K562 (cell line): Measurements from ENCODE around the gene KCNAB2. TPM values are rescaled to one million over a fixed set of nuclear protein-coding genes. Genes with fewer than 3 reads are reported as not detected.

Source experiments
- ATAC-seq: fragments of 200-7000 bp; cut with Tn5 transposase; 3 replicates; pipeline ENCODE4 v1.9.1; 2020; ENCODE audit warnings: moderate library complexity
- BruUV-seq: library from RNA; stranded (reverse); fragments of 400-500 nt; replicated peaks from 2 replicates; lab custom pipeline; 2021; lab: Mats Ljungman, UMichigan
- CTCF ChIA-PET: fragments of 300-600 bp; formaldehyde crosslinking; extraction: SDS; loops from one replicate; lab custom pipeline; 2021; ENCODE audit warnings: low intra/inter-chr PET ratio; lab: Yijun Ruan, JAX
- POLR2A ChIA-PET: fragments of 300-600, 350-650 bp; sonication (Branson Sonifier 250); formaldehyde crosslinking; extraction: SDS; loops from one replicate; lab custom pipeline; 2021; ENCODE audit warnings: antibody characterized with exemption, inconsistent platforms; lab: Yijun Ruan, JAX
- DNase-seq, 4 experiments: peaks; one replicate each; pipeline versions ENCODE4 v3.0.0 to v3.0.0-alpha.2; 2011 to 2018; ENCODE audit warnings: low spot score in 3 of 4, mixed read lengths in 3 of 4; ENCODE audit errors: extremely low read depth in 1 of 4
- FAIRE-seq: peaks from 2 replicates; lab custom pipeline; 2011; peaks lifted over from hg19 to GRCh38; lab: Jason Lieb, UNC
- H2AFZ ChIP-seq: 2 replicates; pipeline ENCODE4 v1.6.0; 2011; ENCODE audit warnings: low read depth, low read length, control low read depth, inconsistent platforms
- H3K27ac ChIP-seq: fragments of 200-600 bp; 3 replicates; pipeline ENCODE4 v1.8.0; 2011; ENCODE audit warnings: low read depth, mild to moderate bottlenecking, control low read depth, inconsistent platforms, low read length, moderate library complexity, mixed read lengths; ENCODE audit errors: extremely low read depth
- H3K27me3 ChIP-seq, 2 experiments: fragments of 300-600 bp in 1 of 2; 2 replicates in 1 of 2; 3 replicates in 1 of 2; pipeline versions ENCODE4 v1.6.0 to v1.8.0; 2011; ENCODE audit warnings: inconsistent platforms in 2 of 2, low read length in 2 of 2, mild to moderate bottlenecking in 1 of 2, mixed read lengths in 1 of 2, moderate library complexity in 1 of 2; ENCODE audit not compliant: control insufficient read depth in 2 of 2, insufficient read depth in 2 of 2
- H3K36me3 ChIP-seq: fragments of 300-600 bp; 3 replicates; pipeline ENCODE4 v1.8.0; 2011; ENCODE audit warnings: mild to moderate bottlenecking, low read length, inconsistent platforms; ENCODE audit not compliant: control insufficient read depth, insufficient read depth
- H3K4me1 ChIP-seq, 2 experiments: fragments of 200-600 bp in 1 of 2; replicated peaks in 1 of 2; 2 replicates in 1 of 2; 3 replicates in 1 of 2; pipeline versions ENCODE4 v1.5.1 to v1.8.0; 2011; ENCODE audit warnings: inconsistent platforms in 2 of 2, low read length in 2 of 2, mild to moderate bottlenecking in 1 of 2, mixed read lengths in 1 of 2, moderate library complexity in 1 of 2; ENCODE audit not compliant: control insufficient read depth in 2 of 2, insufficient read depth in 2 of 2
- H3K4me2 ChIP-seq: 2 replicates; pipeline ENCODE4 v1.6.1; 2011; ENCODE audit warnings: low read length, control low read depth, inconsistent platforms, mixed read lengths; ENCODE audit not compliant: insufficient read depth
- H3K4me3 ChIP-seq: fragments of 200-600 bp; sonication (generic), shearing (Covaris generic); 2 replicates; pipeline ENCODE4 v1.5.1; 2016; ENCODE audit warnings: control low read depth, inconsistent platforms
- H3K79me2 ChIP-seq: fragments of 200-600 bp; 3 replicates; pipeline ENCODE4 v1.8.0; 2011; ENCODE audit warnings: low read length, inconsistent platforms; ENCODE audit not compliant: control insufficient read depth, insufficient read depth
- H3K9ac ChIP-seq, 2 experiments: 2 replicates each; pipeline versions ENCODE4 v1.6.0 to v1.6.1; 2011; ENCODE audit warnings: low read depth in 2 of 2, low read length in 2 of 2, control low read depth in 1 of 2, inconsistent platforms in 1 of 2, mild to moderate bottlenecking in 1 of 2, mixed read lengths in 1 of 2; ENCODE audit not compliant: insufficient read depth in 1 of 2
- H3K9me1 ChIP-seq: one replicate; pipeline ENCODE4 v1.6.0; 2011; ENCODE audit warnings: inconsistent platforms, mild to moderate bottlenecking, low read length, moderate library complexity; ENCODE audit not compliant: control insufficient read depth, insufficient read depth
- H3K9me3 ChIP-seq: replicated peaks from 2 replicates; pipeline ENCODE4 v1.5.1; 2011; ENCODE audit warnings: low read depth, low read length, inconsistent platforms; ENCODE audit not compliant: control insufficient read depth, insufficient read depth
- H4K20me1 ChIP-seq: replicated peaks from 2 replicates; pipeline ENCODE4 v1.6.1; 2011; ENCODE audit warnings: low read length, inconsistent platforms, mixed read lengths; ENCODE audit not compliant: control insufficient read depth, insufficient read depth
- CEBPB ChIP-seq: fragments of 450-650 bp; IDR thresholded peaks from 2 replicates; pipeline ENCODE4 v1.6.1; 2016; ENCODE audit warnings: missing genetic modification characterization, missing compliant biosample characterization
- CEBPG ChIP-seq, 3 experiments: fragments of 200-800 bp in 1 of 3; sonication (Bioruptor generic) in 1 of 3; sonication (generic) in 1 of 3; formaldehyde crosslinking in 1 of 3; IDR thresholded peaks in 2 of 3; conservative IDR thresholded peaks in 1 of 3; 2 replicates each; pipeline versions ENCODE4 v1.6.1 to v1.8.0; 2016 to 2022; ENCODE audit warnings: missing compliant biosample characterization in 2 of 3, missing genetic modification characterization in 2 of 3, mild to moderate bottlenecking in 1 of 3, missing genetic modification reagents in 1 of 3
- EGR1 ChIP-seq: fragments of 450-650 bp; conservative IDR thresholded peaks from 2 replicates; pipeline ENCODE4 v1.6.1; 2017; ENCODE audit warnings: mild to moderate bottlenecking
- MTA2 ChIP-seq: fragments of 450-650 bp; IDR thresholded peaks from 2 replicates; pipeline ENCODE4 v1.6.1; 2016; ENCODE audit warnings: low read depth
- RBBP5 ChIP-seq: fragments of 200-600 bp; sonication (generic); IDR thresholded peaks from 2 replicates; pipeline ENCODE4 v1.6.1; 2012; ENCODE audit warnings: borderline replicate concordance, mild to moderate bottlenecking, low read length, control low read depth, inconsistent platforms; ENCODE audit not compliant: insufficient read depth, poor library complexity, severe bottlenecking
- RNF2 ChIP-seq: sonication (generic); IDR thresholded peaks from 2 replicates; pipeline ENCODE4 v1.6.1; 2016
- SREBF1 ChIP-seq: fragments of 150-350 bp; IDR thresholded peaks from 2 replicates; pipeline ENCODE4 v1.6.1; 2014; ENCODE audit warnings: antibody characterized with exemption, low read depth, low read length, borderline replicate concordance
- SRSF1 ChIP-seq: fragments of 200-400 bp; formaldehyde crosslinking; IDR thresholded peaks from 2 replicates; pipeline ENCODE4 v1.6.1; 2017; ENCODE audit warnings: mild to moderate bottlenecking, low read depth, low read length, moderate library complexity
- TBP ChIP-seq: optimal IDR thresholded peaks from 2 replicates; pipeline ENCODE3; 2011; ENCODE audit warnings: low read depth, low read length, improper control_type of control experiment
- TRIM24 ChIP-seq, 2 experiments: fragments of 450-650 bp; IDR thresholded peaks; 2 replicates each; pipeline ENCODE4 v1.6.1; 2016
- ZNF239 ChIP-seq: fragments of 250-450 bp; sonication (Bioruptor Pico); IDR thresholded peaks from 2 replicates; pipeline ENCODE4 v1.4.0; 2020; ENCODE audit warnings: mild to moderate bottlenecking
- ZNF584 ChIP-seq: fragments of 200-800 bp; sonication (Bioruptor generic); IDR thresholded peaks from 2 replicates; pipeline ENCODE4 v1.6.1; 2016; ENCODE audit warnings: low read depth, mild to moderate bottlenecking, missing genetic modification characterization, missing compliant biosample characterization
- ZNF76 ChIP-seq: fragments of 250-450 bp; sonication (Bioruptor Pico); IDR thresholded peaks from 2 replicates; pipeline ENCODE4 v1.4.0; 2020; ENCODE audit warnings: mild to moderate bottlenecking, moderate library complexity, borderline replicate concordance
- WGBS: fragments of 100-300 bp; shearing (Covaris generic); methylation state at CpG from one replicate; pipeline ENCODE4 v1.1.6; 2016; ENCODE audit warnings: low coverage, mixed read lengths; ENCODE audit not compliant: insufficient coverage; ENCODE audit errors: missing lambda C conversion rate; 5-methylcytosine and 5-hydroxymethylcytosine counted together
- in situ Hi-C: fragments of 300-500 bp; cut with MboI; formaldehyde crosslinking; loops from 4 replicates; pipeline ENCODE4 v1.15.0; 2018; ENCODE audit warnings: inconsistent platforms, mixed read lengths
- intact Hi-C: fragments of 100-400 bp; cut with micrococcal nuclease; formaldehyde crosslinking; loops from 2 replicates; pipeline ENCODE4 v1.14.2; 2022
- polyA plus RNA-seq, 8 experiments: library from polyadenylated mRNA; depleted of rRNA in 4 of 8; stranded (reverse) in 5 of 8; unstranded in 3 of 8; fragments of >200 nt; fragmentation: Nextera tagmentation in 2 of 8; fragmentation: Illumina TruSeq in 1 of 8; extraction: Ambion mirVana in 2 of 8; extraction: Trizol in 1 of 8; gene quantifications; 2 replicates each; pipeline versions ENCODE4 v1.2.1 to v1.2.3, GENCODE V29; 2011 to 2014; ENCODE audit warnings: inconsistent platforms in 1 of 8, missing spikeins in 1 of 8
- total RNA-seq, 7 experiments: library from RNA; depleted of rRNA in 6 of 7; stranded (reverse); fragments of >200 nt in 6 of 7; fragmentation: Illumina TruSeq in 2 of 7; extraction: Trizol in 2 of 7; gene quantifications; 2 replicates each; pipeline versions ENCODE4 v1.2.1 to v1.2.3, GENCODE V29; 2011 to 2021; ENCODE audit warnings: low replicate concordance in 1 of 7
- TF ChIP-seq, protein P1 (sequence below): fragments of 450-650 bp; formaldehyde crosslinking; IDR thresholded peaks from 2 replicates; pipeline ENCODE4 v1.4.0; 2020; ENCODE audit warnings: mild to moderate bottlenecking, moderate library complexity
- TF ChIP-seq, protein P2 (sequence below): fragments of 450-650 bp; IDR thresholded peaks from 2 replicates; pipeline ENCODE4 v1.6.1; 2016
- TF ChIP-seq, protein P3 (sequence below): fragments of 450-650 bp; IDR thresholded peaks from 2 replicates; pipeline ENCODE4 v1.6.1; 2018; ENCODE audit not compliant: partially characterized antibody

KCNAB2 gene
- total and polyA plus RNA-seq, 9 of the 15 experiments (the other 6 are each of a cell fraction or from before 2014, with no cell fraction given): 1.8 to 15.8 (median 7.1) TPM

DNA sequence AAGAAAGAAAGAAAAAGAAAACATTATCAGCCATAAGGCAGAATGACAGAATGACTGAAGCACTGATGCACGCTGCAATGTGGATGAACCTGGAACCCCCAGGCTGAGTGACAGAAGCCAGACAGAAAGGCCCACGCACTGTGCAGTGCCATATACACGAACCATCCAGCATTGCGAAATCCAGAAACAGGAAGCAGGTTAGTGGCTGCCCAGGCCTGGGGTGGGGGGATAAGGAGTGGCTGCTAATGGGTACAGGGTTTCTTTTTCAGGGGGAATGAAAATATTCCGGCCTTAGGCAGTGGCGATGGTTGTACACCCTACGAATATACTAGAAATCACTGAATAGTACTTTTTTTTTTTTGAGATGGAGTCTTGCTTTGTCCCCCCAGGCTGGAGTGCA lies 77.4 kb downstream of the KCNAB2 start:
- Histone ChIP-seq H3K27ac (no peak overlapping the region), H3K4me1 (peaks cover 0 to 41% of the 10 kb centered on the region in 2 experiments; a peak in 3 of 5 replicates), H3K4me3 (no peak overlapping the region), H3K9me1 (peaks cover 2% of the 10 kb centered on the region), H4K20me1 (peaks cover 2% of the 10 kb centered on the region; the same call in 1 of the 2 replicates), H3K9ac (no peak overlapping the region), H3K4me2 (no peak overlapping the region), H3K36me3 (no peaks in the 10 kb centered on the region), H3K27me3 (peaks cover 17 to 43% of the 10 kb centered on the region in 2 experiments; a peak in 4 of 5 replicates), H3K79me2 (no peaks in the 10 kb centered on the region), H3K9me3 (no peaks in the 10 kb centered on the region), H2AFZ (no peak overlapping the region)
- in situ Hi-C loops: no loop called here
- POLR2A ChIA-PET: no interaction called here
- TF ChIP-seq CEBPB (peak; percentile 96), ZNF584 (no peak), MTA2 (no peak), TBP (no peak), SRSF1 (no peak), ZNF239 (CRISPR knock-in tag) (no peak), CEBPG (CRISPR knock-in tag; IDR thresholded peaks at IDR 0.05) (peak; percentile 72), CEBPG (tag; conservative IDR thresholded peaks at IDR 0.05 in 1 of 2, IDR thresholded peaks at IDR 0.05 in 1 of 2) (peak; percentile 81 to 89), TRIM24 (IDR thresholded peaks at IDR 0.05) (peak; percentile 14 to 24; a peak in 1 of 4 replicates), RBBP5 (no peak), RNF2 (no peak), EGR1 (0 out of 2 replicates have a peak, but pooled peaks have one; percentile 11), SREBF1 (no peak), ZNF76 (CRISPR knock-in tag) (no peak)
- TF ChIP-seq, protein P1, sequence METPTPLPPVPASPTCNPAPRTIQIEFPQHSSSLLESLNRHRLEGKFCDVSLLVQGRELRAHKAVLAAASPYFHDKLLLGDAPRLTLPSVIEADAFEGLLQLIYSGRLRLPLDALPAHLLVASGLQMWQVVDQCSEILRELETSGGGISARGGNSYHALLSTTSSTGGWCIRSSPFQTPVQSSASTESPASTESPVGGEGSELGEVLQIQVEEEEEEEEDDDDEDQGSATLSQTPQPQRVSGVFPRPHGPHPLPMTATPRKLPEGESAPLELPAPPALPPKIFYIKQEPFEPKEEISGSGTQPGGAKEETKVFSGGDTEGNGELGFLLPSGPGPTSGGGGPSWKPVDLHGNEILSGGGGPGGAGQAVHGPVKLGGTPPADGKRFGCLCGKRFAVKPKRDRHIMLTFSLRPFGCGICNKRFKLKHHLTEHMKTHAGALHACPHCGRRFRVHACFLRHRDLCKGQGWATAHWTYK (CRISPR knock-in tag): no peak
- TF ChIP-seq, protein P2, sequence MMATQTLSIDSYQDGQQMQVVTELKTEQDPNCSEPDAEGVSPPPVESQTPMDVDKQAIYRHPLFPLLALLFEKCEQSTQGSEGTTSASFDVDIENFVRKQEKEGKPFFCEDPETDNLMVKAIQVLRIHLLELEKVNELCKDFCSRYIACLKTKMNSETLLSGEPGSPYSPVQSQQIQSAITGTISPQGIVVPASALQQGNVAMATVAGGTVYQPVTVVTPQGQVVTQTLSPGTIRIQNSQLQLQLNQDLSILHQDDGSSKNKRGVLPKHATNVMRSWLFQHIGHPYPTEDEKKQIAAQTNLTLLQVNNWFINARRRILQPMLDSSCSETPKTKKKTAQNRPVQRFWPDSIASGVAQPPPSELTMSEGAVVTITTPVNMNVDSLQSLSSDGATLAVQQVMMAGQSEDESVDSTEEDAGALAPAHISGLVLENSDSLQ: peak; percentile 56
- TF ChIP-seq, protein P3, sequence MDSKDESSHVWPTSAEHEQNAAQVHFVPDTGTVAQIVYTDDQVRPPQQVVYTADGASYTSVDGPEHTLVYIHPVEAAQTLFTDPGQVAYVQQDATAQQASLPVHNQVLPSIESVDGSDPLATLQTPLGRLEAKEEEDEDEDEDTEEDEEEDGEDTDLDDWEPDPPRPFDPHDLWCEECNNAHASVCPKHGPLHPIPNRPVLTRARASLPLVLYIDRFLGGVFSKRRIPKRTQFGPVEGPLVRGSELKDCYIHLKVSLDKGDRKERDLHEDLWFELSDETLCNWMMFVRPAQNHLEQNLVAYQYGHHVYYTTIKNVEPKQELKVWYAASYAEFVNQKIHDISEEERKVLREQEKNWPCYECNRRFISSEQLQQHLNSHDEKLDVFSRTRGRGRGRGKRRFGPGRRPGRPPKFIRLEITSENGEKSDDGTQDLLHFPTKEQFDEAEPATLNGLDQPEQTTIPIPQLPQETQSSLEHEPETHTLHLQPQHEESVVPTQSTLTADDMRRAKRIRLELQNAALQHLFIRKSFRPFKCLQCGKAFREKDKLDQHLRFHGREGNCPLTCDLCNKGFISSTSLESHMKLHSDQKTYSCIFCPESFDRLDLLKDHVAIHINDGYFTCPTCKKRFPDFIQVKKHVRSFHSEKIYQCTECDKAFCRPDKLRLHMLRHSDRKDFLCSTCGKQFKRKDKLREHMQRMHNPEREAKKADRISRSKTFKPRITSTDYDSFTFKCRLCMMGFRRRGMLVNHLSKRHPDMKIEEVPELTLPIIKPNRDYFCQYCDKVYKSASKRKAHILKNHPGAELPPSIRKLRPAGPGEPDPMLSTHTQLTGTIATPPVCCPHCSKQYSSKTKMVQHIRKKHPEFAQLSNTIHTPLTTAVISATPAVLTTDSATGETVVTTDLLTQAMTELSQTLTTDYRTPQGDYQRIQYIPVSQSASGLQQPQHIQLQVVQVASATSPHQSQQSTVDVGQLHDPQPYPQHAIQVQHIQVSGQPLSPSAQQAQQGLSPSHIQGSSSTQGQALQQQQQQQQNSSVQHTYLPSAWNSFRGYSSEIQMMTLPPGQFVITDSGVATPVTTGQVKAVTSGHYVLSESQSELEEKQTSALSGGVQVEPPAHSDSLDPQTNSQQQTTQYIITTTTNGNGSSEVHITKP: peak; percentile 64
- CTCF ChIA-PET: no interaction called here
- DNase-seq (no peak), FAIRE-seq (no peak), ATAC-seq (no peak)
- no TSS peak for BruUV-seq
- intact Hi-C loops: no loop called here
- 9% methylated on average over 7 of the region's 7 CpGs for WGBS
